Measurements from ENCODE around the gene STARD9.
"Not testable (repeated sequence)": the region's sequence is repeated elsewhere in the genome, so short reads cannot be mapped to it uniquely, and the experiment has no call there.

The STARD9 gene

GRCh38 chr15:42575188-42576039 is at the start of gene STARD9:
STARD9 (plus strand) TSS chr15:42575606; CDS start chr15:42575716, 110 bp downstream.
- DNase-seq (ENCODE audit: low spot score) = peak; percentile 99

DNA sequence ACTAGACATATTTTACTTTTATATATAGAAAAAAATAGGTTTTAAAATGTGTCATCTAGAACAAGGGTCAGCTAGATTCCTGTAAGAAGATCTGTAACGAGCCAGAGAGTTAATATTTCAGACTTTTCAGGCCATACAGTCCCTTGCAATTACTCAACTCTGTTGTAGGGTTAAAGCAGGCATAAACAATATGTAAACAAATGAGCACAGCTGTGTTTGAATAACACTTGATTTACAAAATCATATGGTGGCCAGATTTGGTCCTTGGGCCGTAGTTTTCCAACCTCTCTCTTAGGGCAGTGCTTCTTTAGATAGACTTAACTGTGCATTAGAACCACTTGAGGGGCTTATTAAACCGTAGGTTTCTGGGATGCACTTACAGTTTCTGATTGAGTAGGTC is 46.4 kb upstream of the STARD9 start:
- no peak for DNase-seq (ENCODE audit: low spot score)

GRCh38 chr15:42533246-42533645 is 42.2 kb upstream of the STARD9 start:
- no peak for DNase-seq (ENCODE audit: low spot score)

DNA sequence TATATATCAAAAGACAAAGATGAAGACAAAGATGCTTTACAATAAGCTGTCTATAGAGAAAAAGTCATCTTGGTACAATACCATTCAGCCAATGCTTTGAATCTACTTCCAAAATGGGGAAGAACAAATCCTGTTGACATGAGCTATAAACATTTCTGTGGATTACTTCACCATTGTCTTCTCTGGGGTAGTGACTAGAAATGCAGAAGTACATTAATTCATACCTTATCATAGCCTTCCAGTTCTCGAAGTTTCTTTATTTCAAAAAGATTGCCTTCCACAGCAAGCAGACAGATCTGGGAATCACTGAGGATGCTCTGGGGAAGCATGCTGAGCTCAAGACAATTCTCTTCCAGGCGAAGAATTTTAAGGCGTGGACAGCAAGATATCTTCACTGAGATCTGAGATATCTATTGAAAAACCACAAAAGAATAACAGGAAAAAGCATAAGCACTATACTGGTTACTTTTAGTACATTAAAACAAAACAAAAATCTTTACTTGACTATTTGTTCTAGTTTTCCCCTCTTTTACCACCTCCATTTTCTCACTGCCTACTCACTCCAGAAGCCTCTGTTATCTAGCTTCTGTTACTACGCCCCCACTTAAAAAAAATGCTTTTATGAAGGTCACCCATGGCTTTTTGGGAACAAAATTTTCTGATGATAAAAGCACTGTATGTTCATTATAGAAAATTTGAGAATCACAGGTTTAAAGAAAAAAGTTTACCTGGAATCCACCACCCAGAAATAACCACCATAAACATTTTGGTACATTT is 30.4 kb upstream of the STARD9 start:
- DNase-seq (ENCODE audit: low spot score) = no peak

DNA sequence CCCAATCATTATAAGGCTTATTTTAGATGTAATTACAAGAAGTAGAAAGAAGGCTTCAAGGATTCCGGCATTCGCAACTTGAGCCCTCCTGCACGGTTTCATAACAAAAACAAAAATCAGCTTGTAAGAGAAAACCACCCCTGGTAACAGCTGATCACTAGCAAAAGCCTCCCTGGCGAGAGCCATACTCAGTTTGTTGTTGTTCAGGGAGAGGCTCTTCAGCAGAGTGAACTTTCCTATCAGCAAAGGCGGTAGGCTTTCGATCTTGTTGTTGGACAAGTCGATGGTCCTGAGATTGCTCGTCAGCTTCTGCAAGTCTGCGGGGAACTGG is 27.5 kb upstream of the STARD9 start:
- no peak for DNase-seq (ENCODE audit: low spot score)

- DNase-seq (ENCODE audit: low spot score) = peak; percentile 95
Observed at GRCh38 chr15:42548249-42549031, 27.0 kb upstream of the STARD9 start, which contains the start of the genes HAUS2 and LRRC57. HAUS2 (plus strand) TSS chr15:42548838; CDS start chr15:42548873, 35 bp downstream. LRRC57 (minus strand) TSS chr15:42548793; CDS start chr15:42548434, 359 bp downstream.

- DNase-seq (ENCODE audit: low spot score) = peak; percentile 46
Observed at GRCh38 chr15:42549032-42549491, 26.3 kb upstream of the STARD9 start.

DNA sequence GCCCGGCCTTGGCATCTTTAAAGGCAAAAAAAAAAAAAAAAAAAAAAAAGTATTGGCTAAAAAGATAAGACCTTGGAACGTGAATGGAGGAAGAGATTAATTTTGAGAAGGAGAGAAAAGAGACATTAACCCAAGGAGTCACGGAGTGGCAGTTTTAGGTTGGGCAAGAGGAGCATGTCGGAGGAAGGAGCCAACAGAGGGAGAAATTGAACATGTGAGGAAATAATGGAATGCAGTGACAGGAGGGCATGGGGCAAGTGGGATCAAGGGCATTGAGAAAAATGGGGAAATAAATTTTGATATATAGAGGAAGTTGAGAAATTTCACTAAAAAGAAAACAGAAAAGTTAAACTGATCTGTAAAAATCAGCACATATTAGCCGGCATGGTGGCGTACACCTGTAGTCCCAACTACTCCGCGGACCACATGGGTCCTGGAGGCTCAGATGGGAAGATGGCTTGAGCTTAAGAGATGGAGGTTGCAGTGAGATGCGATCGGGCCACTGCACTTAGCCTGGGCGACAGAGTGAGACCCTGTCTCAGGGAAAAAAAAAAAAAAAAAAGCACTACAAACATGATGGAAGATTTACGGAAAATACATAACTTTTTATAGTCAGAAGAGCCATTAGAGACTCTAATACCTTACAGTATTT is 25.5 kb upstream of the STARD9 start:
- DNase-seq (ENCODE audit: low spot score) = no peak

DNA sequence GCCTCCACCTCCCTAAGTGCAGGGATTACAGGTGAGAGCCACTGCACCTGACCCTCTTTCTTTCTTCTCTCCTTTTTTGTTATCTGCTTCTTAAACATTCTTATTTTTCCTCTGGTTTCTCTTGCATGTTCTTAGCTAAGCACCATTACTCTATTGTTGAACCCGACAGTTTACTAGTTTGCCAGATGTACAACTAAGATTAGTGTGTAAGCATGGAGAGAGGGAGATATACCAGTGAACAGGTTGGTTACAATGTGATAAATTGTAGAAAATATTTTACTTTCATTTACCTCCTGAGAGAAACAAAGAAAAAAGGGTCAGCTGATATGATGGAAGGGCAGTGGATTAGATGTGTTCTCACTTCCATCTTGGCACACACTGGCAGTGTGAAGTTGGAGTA is 21.9 kb upstream of the STARD9 start:
- DNase-seq (ENCODE audit: low spot score) = no peak

- not testable (repeated sequence) for DNase-seq (ENCODE audit: low spot score)
Observed at GRCh38 chr15:42556550-42557207, 18.7 kb upstream of the STARD9 start.

DNA sequence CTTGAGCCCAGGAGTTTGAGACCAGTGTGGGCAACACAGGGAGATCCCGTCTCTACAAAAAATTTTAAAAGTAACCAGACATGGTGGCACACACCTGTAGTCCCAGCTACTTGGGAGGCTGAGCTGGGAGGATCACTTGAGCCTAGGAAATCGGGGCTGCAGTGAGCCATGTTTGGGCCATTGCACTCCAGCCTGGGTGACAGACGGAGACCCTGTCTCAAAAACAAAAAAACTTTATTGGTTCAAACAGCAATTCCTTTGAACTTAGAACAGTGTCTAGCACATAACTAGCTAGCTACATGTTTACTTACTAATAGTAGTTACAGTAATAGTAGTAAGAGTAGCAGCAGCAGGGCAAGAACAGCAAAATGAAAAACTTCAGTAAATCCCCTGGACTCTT is 16.7 kb upstream of the STARD9 start:
- DNase-seq (ENCODE audit: low spot score) = no peak

DNA sequence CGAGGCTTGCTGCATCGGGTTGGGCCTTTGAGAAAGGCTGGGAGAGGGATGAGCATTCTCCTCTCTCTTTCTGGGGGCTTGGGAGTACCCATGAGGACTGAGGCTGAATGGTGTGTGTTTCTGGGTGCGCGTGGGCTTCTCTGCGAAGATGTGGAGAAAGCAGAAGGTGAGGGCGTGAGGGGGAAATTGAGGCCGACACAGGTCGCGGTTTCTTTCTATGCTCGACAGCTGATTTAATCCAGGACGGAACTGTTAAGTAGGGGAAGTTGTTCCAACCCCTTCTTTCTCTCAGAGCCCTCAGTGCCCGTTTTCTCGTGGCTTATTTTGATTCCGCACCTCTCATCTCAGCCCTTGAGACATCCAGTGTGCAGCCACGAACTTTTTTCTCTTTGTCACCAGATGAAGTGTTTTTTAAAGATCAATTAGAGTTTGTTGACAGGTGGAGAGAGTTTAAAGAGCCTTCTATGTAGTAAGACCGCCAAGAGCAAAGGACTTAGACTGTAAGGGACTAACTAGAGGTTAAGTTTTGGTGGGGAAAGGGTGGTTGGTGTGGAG is 711 bp downstream of the STARD9 start:
- no peak for DNase-seq (ENCODE audit: low spot score)

- no peak for DNase-seq (ENCODE audit: low spot score)
Observed at GRCh38 chr15:42576776-42577175, 1.4 kb downstream of the STARD9 start.

DNA sequence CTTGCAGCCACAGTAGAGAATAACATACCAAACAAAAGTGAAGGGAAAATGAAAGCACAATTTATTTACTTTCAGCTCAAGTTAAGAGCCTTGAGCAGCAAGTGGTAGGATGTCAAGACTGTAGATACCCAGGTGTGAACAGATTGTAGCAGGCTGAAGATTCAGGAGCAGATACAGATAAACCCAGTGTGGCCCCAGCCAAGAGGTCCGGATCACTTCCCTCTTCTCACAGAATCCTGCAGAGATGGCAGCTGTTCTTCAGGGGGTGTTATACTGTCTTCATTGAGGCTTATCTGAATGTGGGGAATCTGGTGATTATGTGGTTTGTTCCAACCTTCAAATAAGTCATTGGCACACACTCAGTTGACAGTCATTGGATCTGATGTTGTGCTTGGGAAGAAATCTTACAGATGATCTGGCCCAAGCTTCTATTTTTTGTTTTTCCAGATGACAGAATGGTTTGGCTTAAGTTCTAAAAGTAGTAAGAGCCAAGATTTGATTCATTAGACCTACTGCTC is 2.2 kb downstream of the STARD9 start:
- DNase-seq (ENCODE audit: low spot score) = no peak

DNA sequence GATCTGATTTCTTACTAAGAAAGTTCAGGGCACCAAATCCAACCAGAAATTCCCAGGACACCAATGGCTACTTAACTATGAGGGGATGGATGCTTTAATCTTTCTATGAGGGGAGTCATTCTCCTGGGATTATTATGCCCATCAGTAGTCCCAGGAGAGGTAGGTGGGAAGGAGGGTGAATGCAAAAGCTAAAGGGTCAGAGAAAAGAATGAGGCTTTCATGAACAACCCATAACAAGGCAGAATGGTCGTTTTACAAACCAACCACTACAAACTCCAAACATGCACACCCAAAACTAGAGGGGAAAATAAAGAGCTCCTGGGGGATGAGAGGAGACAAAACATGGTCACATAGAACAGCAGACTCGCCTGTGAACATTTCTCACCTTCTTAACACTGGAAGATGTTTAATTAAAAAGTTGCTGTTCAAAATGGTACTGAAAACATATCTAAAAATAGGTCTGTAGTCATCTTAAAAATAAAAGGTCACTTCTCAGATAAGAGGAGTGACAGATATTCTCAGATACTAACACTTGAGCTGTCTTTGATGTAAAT is 3.7 kb downstream of the STARD9 start:
- DNase-seq (ENCODE audit: low spot score) = no peak

DNA sequence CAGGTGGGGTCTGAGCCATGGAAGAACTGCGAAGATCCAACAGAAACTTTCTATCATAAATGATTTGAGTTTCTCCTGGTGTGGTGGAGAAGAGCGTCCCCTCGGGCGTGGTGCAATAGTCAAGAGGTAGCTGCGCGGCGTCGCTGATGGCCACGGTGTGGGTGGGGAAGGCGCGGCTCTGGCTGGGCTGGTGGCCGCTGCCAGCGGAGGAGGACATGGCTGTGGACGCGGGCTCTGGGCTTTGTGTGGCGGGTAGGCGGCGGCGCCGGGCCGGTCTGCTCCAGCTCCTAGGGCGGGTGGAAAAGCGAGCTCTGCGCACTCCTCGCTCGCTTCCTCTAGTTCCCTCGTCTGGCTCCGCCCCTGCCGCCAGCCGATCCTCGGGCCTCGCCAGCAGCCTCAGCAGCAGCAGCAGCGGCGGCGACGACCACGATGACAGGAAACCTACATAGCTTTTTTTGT is 5.9 kb downstream of the STARD9 start:
- DNase-seq (ENCODE audit: low spot score) = peak; percentile 81

- no peak for DNase-seq (ENCODE audit: low spot score)
Observed at GRCh38 chr15:42582569-42583375, 7.4 kb downstream of the STARD9 start.

- no peak for DNase-seq (ENCODE audit: low spot score)
Observed at GRCh38 chr15:42584031-42584765, 8.8 kb downstream of the STARD9 start.
